ENCODE results near the gene FLT1.

- TF ChIP-seq ZNF274 (IDR thresholded peaks at IDR 0.05; ENCODE audit: low read depth, low read length) = no peak
- no peak for TF ChIP-seq SUZ12 (IDR thresholded peaks at IDR 0.05; ENCODE audit: extremely low read depth, insufficient read depth, insufficient read length)
- no peak for TF ChIP-seq YY1 (IDR thresholded peaks at IDR 0.05; ENCODE audit: insufficient read depth, insufficient read length)
Observed at GRCh38 chr13:28538932-28539331, 44.0 kb upstream of the FLT1 start.

All from NT2/D1 (cell line).